H7 (cell line): ENCODE measurements around the gene HSPA1L. TPM values are rescaled to one million over a fixed set of nuclear protein-coding genes. Genes with fewer than 3 reads are reported as not detected.

Experiments used
- DNase-seq: peaks from one replicate; pipeline ENCODE4 v3.0.0; 2012
- H3K27me3 ChIP-seq: 2 replicates; pipeline ENCODE4 v1.6.0; 2011; ENCODE audit warnings: mild to moderate bottlenecking, low read length; ENCODE audit not compliant: control insufficient read depth, insufficient read depth
- H3K36me3 ChIP-seq: replicated peaks from 2 replicates; pipeline ENCODE4 v1.5.1; 2011; ENCODE audit warnings: low read length; ENCODE audit not compliant: control insufficient read depth, insufficient read depth
- H3K4me3 ChIP-seq: 2 replicates; pipeline ENCODE4 v1.5.1; 2011; ENCODE audit warnings: low read depth, mild to moderate bottlenecking, control low read depth, low read length, moderate library complexity; ENCODE audit not compliant: insufficient read depth
- total RNA-seq: library from RNA; depleted of rRNA; stranded (reverse); fragments of >200 nt; shearing (Covaris generic); gene quantifications from 2 replicates; pipeline ENCODE4 v1.2.3, GENCODE V29; 2014

The HSPA1L gene
- total RNA-seq, 1 experiment from 2014 or later = 0.55 TPM

DNA sequence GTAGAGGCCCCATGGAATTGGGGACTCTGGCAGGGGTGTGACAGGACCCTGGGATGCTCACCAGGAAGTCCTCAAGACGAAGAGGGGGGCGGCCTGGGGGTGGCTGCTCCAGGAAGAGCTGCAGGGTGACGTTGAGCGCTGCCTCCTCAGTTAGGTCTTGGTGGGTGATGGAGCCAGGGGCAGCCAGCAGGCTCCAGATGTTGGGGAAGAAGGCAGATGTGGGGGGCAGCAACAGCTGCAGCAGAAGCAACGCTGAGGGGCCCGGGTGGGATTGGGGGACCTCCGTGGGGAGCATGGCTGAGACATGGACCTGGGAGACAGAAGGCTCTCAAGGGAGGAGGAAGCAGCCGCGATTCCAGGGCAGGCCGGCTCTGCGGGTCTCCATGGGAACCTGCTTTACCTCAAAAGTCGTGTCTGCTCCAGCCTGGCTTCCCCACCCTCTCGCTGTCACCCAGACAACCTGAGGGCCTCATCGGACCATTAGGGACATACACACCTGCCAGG lies 38.5 kb downstream of the HSPA1L start:
- Histone ChIP-seq H3K36me3 (peaks cover 13% of the 10 kb centered on the region), H3K27me3 (no peaks in the 10 kb centered on the region), H3K4me3 (no peak overlapping the region)
- DNase-seq = peak; percentile 74

DNA sequence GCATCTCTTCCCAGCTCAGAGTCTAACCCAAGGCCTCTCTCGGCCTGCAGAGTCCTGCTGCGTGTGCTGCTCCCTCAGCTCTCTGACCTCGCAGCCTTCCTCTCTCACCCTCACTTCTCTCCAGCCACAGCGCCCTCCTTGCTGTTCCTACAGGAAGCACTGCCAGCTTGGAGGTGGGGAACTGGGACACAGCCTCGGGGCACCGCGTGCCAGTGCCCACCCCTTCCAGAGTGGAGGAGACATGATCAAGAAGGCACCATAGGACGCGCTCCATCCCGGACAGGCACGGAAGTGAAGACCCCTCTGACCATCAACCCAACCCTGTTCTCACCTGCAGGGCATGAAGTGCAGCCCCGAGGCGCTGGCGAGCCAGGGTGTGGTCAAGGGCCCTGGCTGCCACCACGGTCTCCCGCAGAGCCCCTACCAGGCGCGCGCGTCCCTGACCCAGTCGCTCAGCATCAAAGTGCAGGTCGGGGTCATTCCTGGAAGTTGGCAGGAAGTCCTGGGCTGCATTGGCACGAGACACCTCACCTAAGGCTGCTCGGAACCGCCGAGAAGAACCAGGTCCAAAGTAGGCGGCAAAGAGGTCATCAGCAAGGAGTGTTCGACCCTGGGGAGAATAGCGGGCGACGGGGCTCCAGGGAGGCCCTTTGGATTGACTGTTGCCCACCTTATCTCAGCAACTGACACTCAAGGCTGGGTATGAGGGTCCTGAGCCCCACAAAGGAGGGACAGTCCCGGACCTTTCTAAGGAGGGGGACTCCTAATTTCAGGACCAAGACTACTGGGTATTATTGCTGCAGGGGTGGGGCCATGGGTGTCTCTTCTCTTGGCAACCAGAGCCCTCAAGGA lies 39.2 kb downstream of the HSPA1L start:
- H3K36me3 ChIP-seq = peaks cover 11% of the 10 kb centered on the region
- DNase-seq = peak; percentile 43
- no peak overlapping the region for H3K4me3 ChIP-seq
- H3K27me3 ChIP-seq = no peaks in the 10 kb centered on the region

DNA sequence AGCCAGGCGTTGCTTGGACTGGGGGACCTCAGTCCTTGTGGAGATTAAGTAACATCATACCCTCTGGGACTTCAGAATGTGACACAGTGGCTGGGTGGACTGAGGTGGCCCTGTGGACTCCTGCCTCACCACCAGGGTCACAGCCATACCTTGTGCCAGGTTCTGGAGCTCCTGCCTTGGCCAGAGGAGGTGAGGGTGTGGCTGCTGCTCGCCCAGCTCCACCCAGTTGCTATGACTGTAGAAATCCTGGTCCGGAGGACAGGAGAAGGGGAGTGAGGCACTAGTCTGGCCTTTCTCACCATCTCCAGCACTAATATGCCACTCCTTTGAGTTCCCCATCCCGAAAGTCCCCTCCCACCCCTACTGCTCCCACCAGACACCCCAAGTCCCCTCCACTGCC lies 39.9 kb downstream of the HSPA1L start:
- Histone ChIP-seq H3K36me3 (peaks cover 4% of the 10 kb centered on the region), H3K27me3 (no peaks in the 10 kb centered on the region), H3K4me3 (no peak overlapping the region)
- no peak for DNase-seq

DNA sequence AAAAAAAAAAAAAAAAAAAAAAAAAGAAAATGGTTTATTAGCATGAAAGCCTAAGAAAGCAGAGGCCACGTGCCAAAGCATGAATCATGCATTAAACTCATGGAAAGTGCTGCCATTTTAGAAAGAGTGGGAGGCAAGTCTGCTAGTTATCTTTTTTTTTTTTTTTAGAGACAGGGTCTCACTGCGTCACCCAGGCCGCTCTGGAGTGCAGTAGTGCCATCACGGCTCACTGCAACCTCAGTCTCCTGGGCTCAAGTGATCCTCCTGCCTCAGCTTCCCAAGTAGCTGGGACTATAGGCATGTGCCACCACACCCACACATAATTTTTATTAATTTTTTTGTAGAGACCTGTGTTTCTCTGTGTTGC lies 43.1 kb downstream of the HSPA1L start:
- Histone ChIP-seq H3K4me3 (no peak overlapping the region), H3K36me3 (no peaks in the 10 kb centered on the region), H3K27me3 (no peaks in the 10 kb centered on the region)
- DNase-seq = peak; percentile 6

DNA sequence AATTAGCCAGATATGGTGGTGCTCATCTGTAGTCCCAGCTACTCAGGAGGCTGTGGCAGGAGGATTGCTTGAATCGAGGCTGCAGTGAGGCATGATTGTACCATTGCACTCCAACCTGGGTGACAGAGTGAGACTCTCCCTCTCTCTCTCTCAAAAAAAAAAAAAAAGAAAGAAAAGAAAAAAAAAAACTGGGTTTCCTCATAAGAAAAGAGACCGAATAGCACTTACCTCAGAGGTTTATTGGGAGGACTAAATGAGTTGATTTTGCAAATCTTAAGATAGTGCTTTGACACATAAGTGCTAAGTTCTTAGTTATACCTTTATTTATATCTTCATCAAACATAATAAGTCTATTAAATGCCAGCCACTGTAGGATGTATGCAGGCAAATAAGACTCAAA lies 44.2 kb downstream of the HSPA1L start:
- DNase-seq = peak; percentile 15
- Histone ChIP-seq H3K27me3 (no peaks in the 10 kb centered on the region; the same call in 1 of the 2 replicates), H3K4me3 (no peak overlapping the region), H3K36me3 (no peaks in the 10 kb centered on the region)

DNA sequence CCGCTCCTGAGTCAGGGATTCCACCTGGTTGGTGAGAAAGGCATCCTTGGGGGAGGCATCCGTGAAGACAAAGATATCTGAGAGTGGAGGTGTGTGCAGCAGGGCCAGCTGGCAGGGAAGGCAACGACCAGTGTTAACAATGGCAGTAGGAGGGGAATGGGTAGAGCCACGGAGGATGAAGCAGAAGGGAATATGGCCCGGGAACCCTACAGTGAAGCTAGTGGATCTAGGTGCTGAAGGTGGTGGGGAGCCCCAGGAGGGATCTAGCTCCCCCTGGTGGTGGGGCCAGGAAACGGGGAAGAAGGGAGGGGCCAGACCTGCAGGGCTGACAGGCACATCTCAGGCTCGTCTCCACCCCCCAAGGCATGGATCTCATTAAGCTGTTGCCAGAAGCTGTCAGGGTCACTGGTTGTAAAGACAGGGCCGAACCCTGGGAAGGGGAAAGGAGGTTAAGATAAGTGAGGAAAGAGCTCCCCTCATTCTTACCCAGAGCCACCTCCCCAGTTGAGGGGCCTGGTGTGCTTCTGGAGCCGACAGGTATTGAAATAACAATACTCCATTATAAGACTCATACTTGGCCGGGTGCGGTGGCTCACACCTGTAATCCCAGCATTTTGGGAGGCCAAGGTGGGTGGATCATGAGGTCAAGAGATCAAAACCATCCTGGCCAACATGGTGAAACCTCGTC lies 45.3 kb downstream of the HSPA1L start:
- Histone ChIP-seq H3K27me3 (no peaks in the 10 kb centered on the region; the same call in 1 of the 2 replicates), H3K4me3 (no peak overlapping the region), H3K36me3 (no peaks in the 10 kb centered on the region)
- peak; percentile 98 for DNase-seq

DNA sequence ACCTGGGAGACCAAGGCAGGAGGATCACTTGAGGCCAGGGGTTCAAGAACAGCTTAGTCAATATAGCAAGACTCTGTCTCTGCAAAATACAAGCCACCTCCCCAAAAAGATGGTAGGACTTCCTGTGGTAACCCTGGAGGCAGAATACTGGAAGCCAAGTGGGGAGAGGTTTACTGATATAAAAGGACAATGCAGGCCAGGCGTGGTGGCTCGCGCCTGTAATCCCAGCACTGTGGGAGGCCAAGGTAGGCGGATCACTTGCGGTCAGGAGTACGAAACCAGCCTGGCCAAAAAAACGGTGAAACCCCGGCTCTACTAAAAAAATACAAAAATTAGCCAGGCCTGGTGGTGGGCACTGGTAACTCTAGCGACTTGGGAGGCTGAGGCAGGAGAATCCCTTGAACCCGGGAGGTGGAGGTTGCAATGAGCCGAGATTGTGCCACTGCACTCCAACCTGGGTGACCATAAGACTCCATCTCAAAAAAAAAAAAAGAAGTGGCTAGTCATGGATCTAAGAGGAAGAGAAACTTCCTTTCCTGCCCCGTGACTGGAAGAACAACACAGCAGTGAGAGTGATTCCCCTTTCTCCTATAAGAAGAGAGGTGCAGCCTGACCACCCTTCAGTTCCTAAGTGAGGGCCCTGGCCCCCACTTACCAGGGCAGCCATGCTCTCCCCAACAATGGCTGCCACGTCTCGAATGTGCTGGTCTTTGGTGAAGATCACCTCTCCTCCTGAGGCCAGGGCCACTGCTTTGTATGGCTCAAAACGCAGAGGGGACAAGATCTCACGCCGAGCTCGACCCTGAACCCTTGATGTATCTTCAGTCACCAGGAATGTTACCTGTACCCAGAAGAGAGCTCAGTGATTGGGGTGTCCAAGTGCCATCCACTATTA lies 46.5 kb downstream of the HSPA1L start:
- Histone ChIP-seq H3K36me3 (peaks cover 3% of the 10 kb centered on the region), H3K27me3 (no peaks in the 10 kb centered on the region; the same call in 1 of the 2 replicates)
- peak; percentile 17 for DNase-seq

DNA sequence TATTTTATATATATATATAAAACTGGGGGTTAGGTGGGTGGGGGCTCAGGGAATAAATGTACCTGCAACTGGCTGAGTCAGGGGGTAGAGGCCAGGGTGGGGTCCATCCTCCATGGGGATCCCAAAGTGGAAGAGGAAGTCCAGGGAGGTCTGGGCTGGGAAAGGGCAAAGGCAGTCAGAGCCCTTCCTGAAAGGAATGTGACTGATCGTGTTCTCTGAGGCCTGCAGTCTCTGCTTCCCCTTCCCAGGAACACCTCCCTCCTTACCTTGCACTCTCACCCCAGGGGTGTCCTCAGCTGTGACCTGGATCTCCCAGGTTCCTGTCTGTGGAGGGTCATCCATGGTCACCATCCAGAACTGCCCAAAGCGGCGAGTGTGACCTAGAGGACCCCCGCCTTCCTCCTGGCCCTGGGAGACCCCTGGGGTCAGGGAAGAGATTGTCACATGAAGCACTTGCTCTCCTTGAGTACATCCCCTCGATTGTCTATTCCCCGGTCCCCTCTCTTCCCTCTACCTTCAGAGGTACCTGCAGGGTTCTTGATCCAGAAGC lies 47.9 kb downstream of the HSPA1L start:
- peak; percentile 53 for DNase-seq
- peaks cover 3% of the 10 kb centered on the region for H3K36me3 ChIP-seq
- H3K27me3 ChIP-seq = no peaks in the 10 kb centered on the region; the same call in 1 of the 2 replicates
- H3K4me3 ChIP-seq = no peak overlapping the region

More for the DNA sequence above, 46.5 kb downstream of the HSPA1L start:
- no peak overlapping the region for H3K4me3 ChIP-seq

DNA sequence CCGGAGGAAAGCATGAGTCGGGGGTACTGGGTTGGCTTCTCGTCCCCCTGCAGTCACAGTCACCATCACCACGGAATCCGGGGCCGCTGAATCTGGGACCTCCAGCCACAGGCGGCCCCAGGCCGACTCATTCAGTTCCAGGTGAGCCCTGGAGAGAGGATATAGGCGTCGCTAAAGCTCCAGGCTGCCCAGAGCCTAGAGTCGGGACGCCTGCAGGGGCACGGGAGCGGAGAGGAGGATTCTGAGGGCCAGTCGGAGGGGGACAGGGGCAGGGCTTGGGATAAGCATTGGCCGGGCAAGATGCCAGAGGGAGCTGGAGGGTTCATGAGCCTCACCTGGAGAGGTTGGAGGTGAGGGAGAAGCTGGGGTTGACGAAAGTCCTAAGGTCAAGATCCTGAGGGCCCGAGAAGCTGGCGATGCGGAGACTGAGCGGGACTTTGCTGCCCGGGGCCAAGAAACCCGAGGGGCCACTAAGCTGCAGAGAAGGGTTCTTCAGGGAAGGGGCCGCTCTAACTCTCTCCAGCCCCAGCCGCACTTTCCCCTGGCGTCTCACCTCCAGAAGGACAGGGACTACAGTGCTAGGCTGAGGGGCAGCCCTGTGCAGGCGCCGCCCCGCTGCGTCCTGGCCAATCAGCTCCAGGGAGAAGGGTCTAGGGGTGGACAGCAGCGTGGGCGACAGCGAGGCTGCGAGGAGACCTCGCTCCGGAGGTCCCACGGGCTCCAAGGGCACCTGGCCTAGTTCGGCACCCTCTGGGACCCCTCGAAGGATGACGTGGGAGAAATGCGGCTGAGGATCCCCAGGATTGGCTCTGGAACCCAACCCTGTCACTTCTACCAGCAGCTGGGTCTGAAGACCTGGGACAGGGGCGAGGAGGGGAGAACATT lies 48.9 kb downstream of the HSPA1L start:
- peak overlapping the region; percentile 48 for H3K4me3 ChIP-seq
- peaks cover 11% of the 10 kb centered on the region for H3K36me3 ChIP-seq
- H3K27me3 ChIP-seq = no peaks in the 10 kb centered on the region; the same call in 1 of the 2 replicates
- DNase-seq = peak; percentile 95

DNA sequence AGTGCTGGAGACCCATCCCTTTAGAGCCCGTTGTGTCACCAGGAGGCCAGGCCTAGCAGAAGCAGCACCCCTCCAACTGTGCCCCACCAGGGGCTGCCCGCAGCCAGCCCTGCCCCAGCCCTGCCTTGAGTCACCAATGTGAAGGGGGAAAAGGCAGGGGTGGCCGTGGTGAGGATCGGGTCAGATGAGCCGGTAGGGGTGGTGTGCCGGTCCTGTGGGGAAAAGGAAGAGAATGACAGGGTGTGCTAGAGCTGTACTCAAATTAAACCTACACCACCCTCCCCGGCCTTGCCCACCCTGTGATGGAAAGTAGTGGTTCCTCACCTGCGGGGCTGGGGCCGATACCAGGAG lies 49.5 kb downstream of the HSPA1L start:
- no peak for DNase-seq
- Histone ChIP-seq H3K27me3 (no peaks in the 10 kb centered on the region; the same call in 1 of the 2 replicates), H3K36me3 (peaks cover 15% of the 10 kb centered on the region), H3K4me3 (no peak overlapping the region)

DNA sequence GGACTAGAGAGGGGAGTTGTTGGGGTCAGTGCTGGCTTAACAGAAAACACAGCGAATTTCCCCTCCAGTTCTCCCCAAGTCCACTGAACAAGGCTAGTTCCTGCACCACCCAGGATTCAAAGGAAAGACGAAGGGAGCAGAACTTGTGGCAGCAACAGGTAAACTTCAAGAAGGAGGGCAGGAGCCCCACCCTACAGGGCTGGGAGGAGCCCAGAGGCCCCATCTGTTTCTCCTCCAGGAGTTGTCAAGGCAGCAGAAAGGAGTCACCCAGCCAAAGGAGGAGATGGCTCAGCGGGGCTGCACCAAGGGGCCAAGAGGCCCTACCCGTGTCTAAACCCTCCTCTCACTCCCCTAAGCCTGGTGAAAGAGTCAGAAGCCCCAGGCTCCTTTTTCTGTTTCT lies 50.9 kb downstream of the HSPA1L start:
- H3K36me3 ChIP-seq = peaks cover 21% of the 10 kb centered on the region
- DNase-seq = peak; percentile 40
- no peaks in the 10 kb centered on the region; the same call in 1 of the 2 replicates for H3K27me3 ChIP-seq
- H3K4me3 ChIP-seq = no peak overlapping the region

DNA sequence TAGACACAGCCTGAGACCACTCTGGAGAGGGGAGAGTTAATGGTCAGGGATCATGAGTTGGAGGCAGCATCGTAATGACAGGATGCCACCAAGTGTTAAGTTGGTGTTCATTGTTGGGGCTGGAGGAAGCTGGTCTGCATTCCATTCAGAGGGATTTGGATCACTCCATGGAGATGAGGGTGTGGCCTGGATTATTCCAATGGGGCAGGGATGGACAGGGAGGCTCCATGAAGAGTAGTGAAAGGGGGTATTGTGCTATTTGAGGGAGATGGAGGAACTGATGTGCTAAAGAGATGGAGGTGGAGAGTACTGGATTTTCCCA lies 51.5 kb downstream of the HSPA1L start:
- Histone ChIP-seq H3K36me3 (peaks cover 22% of the 10 kb centered on the region), H3K4me3 (no peak overlapping the region), H3K27me3 (no peaks in the 10 kb centered on the region; the same call in 1 of the 2 replicates)
- DNase-seq = peak; percentile 78

DNA sequence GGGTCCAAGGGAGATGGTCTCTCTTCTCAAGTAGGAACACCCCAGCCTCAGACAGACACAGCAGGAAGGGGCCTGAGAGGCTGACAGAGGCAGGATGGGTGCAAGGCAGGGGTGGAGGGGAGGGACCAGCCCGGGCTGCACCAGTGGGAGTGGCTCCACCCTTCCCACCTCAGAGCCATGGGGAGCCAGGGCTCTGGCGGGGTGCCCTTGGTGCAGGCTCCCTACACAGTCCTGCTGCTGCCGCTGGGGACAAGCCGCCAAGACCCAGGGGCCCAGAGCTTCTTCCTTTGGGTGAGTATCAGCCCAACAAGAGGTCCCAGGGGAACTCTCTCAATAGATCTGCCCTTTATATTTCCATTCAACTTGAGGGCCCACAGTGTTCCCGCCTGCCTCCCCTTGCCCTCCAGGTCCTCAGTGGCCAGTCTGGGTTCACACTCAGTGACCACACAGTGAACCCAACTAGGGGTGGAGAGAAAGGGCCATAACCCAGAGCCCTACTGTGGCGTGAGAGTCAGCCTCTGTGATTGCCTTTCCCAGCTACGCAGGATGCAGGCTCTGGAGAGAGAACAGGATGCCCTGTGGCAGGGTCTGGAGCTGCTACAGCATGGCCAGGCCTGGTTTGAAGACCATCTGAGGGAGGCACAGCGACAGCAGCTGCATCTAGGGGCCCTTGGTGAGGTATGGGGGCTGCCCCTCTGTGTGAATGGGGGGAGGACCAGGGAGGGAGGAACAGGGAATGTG lies 52.0 kb downstream of the HSPA1L start:
- no peaks in the 10 kb centered on the region; the same call in 1 of the 2 replicates for H3K27me3 ChIP-seq
- H3K4me3 ChIP-seq = no peak overlapping the region
- peak; percentile 43 for DNase-seq
- H3K36me3 ChIP-seq = peaks cover 22% of the 10 kb centered on the region
